Suprapubic skin (tissue), 3 donors: ENCODE data around the gene COL4A4.

Source experiments
- CTCF ChIP-seq, 2 donors: fragments of 200-600 bp in 1 of 2; fragments of 450-650 bp in 1 of 2; sonication (generic) in 1 of 2; IDR thresholded peaks; one replicate each; pipeline ENCODE4 v1.5.1; 2016 to 2019; ENCODE audit warnings: antibody characterized with exemption in 2 of 2, mild to moderate bottlenecking in 1 of 2, moderate library complexity in 1 of 2
- EP300 ChIP-seq: sonication (generic); formaldehyde crosslinking; IDR thresholded peaks from one replicate; pipeline ENCODE4 v1.6.1; 2017; ENCODE audit warnings: antibody characterized with exemption
- POLR2A ChIP-seq, 2 donors: fragments of 450-650 bp; IDR thresholded peaks; one replicate each; pipeline ENCODE4 v1.6.1; 2017; ENCODE audit warnings: antibody characterized with exemption in 2 of 2, mild to moderate bottlenecking in 2 of 2, moderate library complexity in 2 of 2

GRCh38 chr2:227098162-227098515, 65.9 kb downstream of the COL4A4 start:
- TF ChIP-seq CTCF (IDR thresholded peaks at IDR 0.05) (no peak), POLR2A (IDR thresholded peaks at IDR 0.05) (no peak), EP300 (no peak)
